H1 (cell line): Measurements from ENCODE around the gene PTPRD. TPM values are rescaled to one million over a fixed set of nuclear protein-coding genes. Genes with fewer than 3 reads are reported as not detected.

Source experiments
- CTCF ChIA-PET: fragments of 300-600 bp; sonication (Branson Sonifier 250); formaldehyde crosslinking; loops from one replicate; lab custom pipeline; 2021; ENCODE audit not compliant: partially characterized antibody; lab: Charles Lee
- POLR2A ChIA-PET: fragments of 300-600 bp; sonication (Branson Sonifier 250); formaldehyde crosslinking; loops from one replicate; lab custom pipeline; 2021; ENCODE audit warnings: inconsistent platforms; ENCODE audit not compliant: partially characterized antibody; lab: Charles Lee
- DNase-seq, 2 experiments: peaks; one replicate each; pipeline versions ENCODE4 v3.0.0 to v3.0.0-alpha.2; 2010 to 2022; ENCODE audit warnings: low spot score in 2 of 2, low read depth in 1 of 2, mixed read lengths in 1 of 2
- FAIRE-seq: peaks from 2 replicates; lab custom pipeline; 2011; peaks lifted over from hg19 to GRCh38; lab: Jason Lieb, UNC
- H2AFZ ChIP-seq: 2 replicates; pipeline ENCODE4 v1.8.1; 2012; ENCODE audit warnings: low read length, inconsistent platforms
- H2AK5ac ChIP-seq: 2 replicates; pipeline ENCODE4 v1.6.1; 2013; ENCODE audit warnings: low read depth, low read length
- H2BK120ac ChIP-seq: replicated peaks from 2 replicates; pipeline ENCODE3; 2013; ENCODE audit warnings: low read depth, low read length, inconsistent platforms
- H2BK12ac ChIP-seq: 2 replicates; pipeline ENCODE4 v1.6.1; 2013; ENCODE audit warnings: low read depth, low read length
- H2BK15ac ChIP-seq: 2 replicates; pipeline ENCODE4 v1.6.1; 2013; ENCODE audit warnings: low read length
- H2BK20ac ChIP-seq: 2 replicates; pipeline ENCODE4 v1.6.1; 2013; ENCODE audit warnings: low read length
- H2BK5ac ChIP-seq: 2 replicates; pipeline ENCODE4 v1.6.1; 2013; ENCODE audit warnings: low read depth, low read length
- H3K14ac ChIP-seq: 2 replicates; pipeline ENCODE4 v1.6.1; 2013; ENCODE audit warnings: inconsistent platforms; ENCODE audit not compliant: insufficient read length
- H3K18ac ChIP-seq: 2 replicates; pipeline ENCODE4 v1.6.1; 2013; ENCODE audit warnings: low read length; ENCODE audit errors: extremely low read depth
- H3K23ac ChIP-seq: 2 replicates; pipeline ENCODE4 v1.6.1; 2013; ENCODE audit warnings: inconsistent platforms; ENCODE audit not compliant: insufficient read length
- H3K23me2 ChIP-seq: 2 replicates; pipeline ENCODE4 v1.6.1; 2013; ENCODE audit warnings: low read depth, low read length
- H3K27ac ChIP-seq: 2 replicates; pipeline ENCODE4 v1.6.1; 2011; ENCODE audit warnings: low read depth, low read length, inconsistent platforms
- H3K27me3 ChIP-seq, 4 experiments: replicated peaks in 1 of 4; 1 replicate in 1 of 4; 2 replicates in 3 of 4; pipeline versions ENCODE4 v1.6.1 to v1.8.1; 2011 to 2013; ENCODE audit warnings: low read length in 3 of 4, mild to moderate bottlenecking in 3 of 4, inconsistent platforms in 2 of 4, mixed read lengths in 2 of 4, moderate library complexity in 1 of 4; ENCODE audit not compliant: control insufficient read depth in 3 of 4, insufficient read depth in 3 of 4; ENCODE audit errors: extremely low read depth in 1 of 4
- H3K36me3 ChIP-seq, 4 experiments: 2 replicates each; pipeline versions ENCODE4 v1.6.1 to v1.8.1; 2011 to 2013; ENCODE audit warnings: mild to moderate bottlenecking in 4 of 4, low read length in 3 of 4, moderate library complexity in 2 of 4, control low read depth in 1 of 4, inconsistent platforms in 1 of 4; ENCODE audit not compliant: insufficient read depth in 4 of 4, control insufficient read depth in 2 of 4
- H3K4ac ChIP-seq: replicated peaks from 2 replicates; pipeline ENCODE3; 2013; ENCODE audit warnings: low read length, low read depth, mixed read lengths, inconsistent platforms; ENCODE audit not compliant: insufficient read length
- H3K4me1 ChIP-seq, 4 experiments: replicated peaks in 1 of 4; 1 replicate in 1 of 4; 2 replicates in 3 of 4; pipeline versions ENCODE4 v1.6.1 to v1.8.1; 2011 to 2013; ENCODE audit warnings: low read length in 3 of 4, inconsistent platforms in 2 of 4, mixed read lengths in 1 of 4; ENCODE audit not compliant: insufficient read depth in 4 of 4, control insufficient read depth in 3 of 4
- H3K4me2 ChIP-seq, 2 experiments: 2 replicates each; pipeline versions ENCODE4 v1.6.1 to v1.8.1; 2011 to 2013; ENCODE audit warnings: low read depth in 2 of 2, low read length in 2 of 2, control low read depth in 1 of 2, inconsistent platforms in 1 of 2, mild to moderate bottlenecking in 1 of 2; ENCODE audit not compliant: insufficient read depth in 1 of 2
- H3K4me3 ChIP-seq, 4 experiments: fragments of 200-600, 300-600 bp in 1 of 4; sonication (generic), shearing (Covaris generic), sonication (Bioruptor Twin) in 1 of 4; 2 replicates each; pipeline versions ENCODE4 v1.5.1 to v1.8.1; 2011 to 2016; ENCODE audit warnings: low read length in 4 of 4, low read depth in 3 of 4, control low read depth in 2 of 4, inconsistent platforms in 2 of 4, mild to moderate bottlenecking in 2 of 4, mixed read lengths in 1 of 4, moderate library complexity in 1 of 4; ENCODE audit not compliant: insufficient read depth in 2 of 4; ENCODE audit errors: extremely low read depth in 1 of 4
- H3K56ac ChIP-seq: replicated peaks from 2 replicates; pipeline ENCODE3; 2013; ENCODE audit warnings: low read depth, mild to moderate bottlenecking, mixed read lengths, low read length, inconsistent platforms; ENCODE audit not compliant: insufficient read length
- H3K79me1 ChIP-seq: 2 replicates; pipeline ENCODE4 v1.6.1; 2013; ENCODE audit warnings: low read depth, low read length, control low read depth
- H3K79me2 ChIP-seq, 2 experiments: 2 replicates each; pipeline versions ENCODE4 v1.6.1 to v1.8.1; 2012 to 2013; ENCODE audit warnings: low read length in 2 of 2, mild to moderate bottlenecking in 2 of 2, inconsistent platforms in 1 of 2; ENCODE audit not compliant: insufficient read depth in 2 of 2, control insufficient read depth in 1 of 2
- H3K9ac ChIP-seq, 4 experiments: replicated peaks in 1 of 4; 1 replicate in 1 of 4; 2 replicates in 3 of 4; pipeline versions ENCODE4 v1.6.1 to v1.8.1; 2011 to 2013; ENCODE audit warnings: low read depth in 3 of 4, low read length in 3 of 4, control low read depth in 2 of 4, mild to moderate bottlenecking in 2 of 4, moderate library complexity in 2 of 4, inconsistent platforms in 1 of 4; ENCODE audit errors: extremely low read depth in 1 of 4
- H3K9me3 ChIP-seq, 2 experiments: 2 replicates each; pipeline versions ENCODE4 v1.6.1 to v1.8.1; 2012 to 2013; ENCODE audit warnings: mild to moderate bottlenecking in 2 of 2, moderate library complexity in 2 of 2, control low read depth in 1 of 2, inconsistent platforms in 1 of 2, low read depth in 1 of 2, low read length in 1 of 2, mixed read lengths in 1 of 2; ENCODE audit not compliant: insufficient read depth in 2 of 2
- H4K20me1 ChIP-seq, 2 experiments: replicated peaks in 1 of 2; 2 replicates each; pipeline versions ENCODE3 to v1.8.1; 2011 to 2013; ENCODE audit warnings: inconsistent platforms in 2 of 2, low read length in 2 of 2, mild to moderate bottlenecking in 1 of 2; ENCODE audit not compliant: insufficient read depth in 2 of 2, control insufficient read depth in 1 of 2
- H4K5ac ChIP-seq: 2 replicates; pipeline ENCODE4 v1.6.1; 2013; ENCODE audit warnings: low read length, low read depth, mixed read lengths, inconsistent platforms; ENCODE audit not compliant: insufficient read length
- H4K8ac ChIP-seq: 2 replicates; pipeline ENCODE4 v1.8.0; 2013; ENCODE audit warnings: mild to moderate bottlenecking, moderate library complexity, low read length, inconsistent platforms; ENCODE audit not compliant: insufficient read depth; ENCODE audit errors: extremely low read depth
- H4K91ac ChIP-seq: replicated peaks from 2 replicates; pipeline ENCODE3; 2013; ENCODE audit warnings: low read length, mixed read lengths, inconsistent platforms; ENCODE audit not compliant: insufficient read length
- BACH1 ChIP-seq: IDR thresholded peaks from 2 replicates; pipeline ENCODE4 v1.6.1; 2012; ENCODE audit warnings: low read length, improper control_type of control experiment
- EZH2 ChIP-seq: fragments of 200-600 bp; sonication (generic); IDR thresholded peaks from 2 replicates; pipeline ENCODE4 v1.7.1; 2012; ENCODE audit warnings: low read depth, mild to moderate bottlenecking, moderate library complexity, low read length, inconsistent platforms; ENCODE audit not compliant: severe bottlenecking
- HDAC6 ChIP-seq: IDR thresholded peaks from one replicate; pipeline ENCODE4 v1.7.1; 2012; ENCODE audit warnings: low read depth, mild to moderate bottlenecking, inconsistent platforms, low read length, moderate library complexity
- JUN ChIP-seq: IDR thresholded peaks from 2 replicates; pipeline ENCODE4 v1.6.1; 2011; ENCODE audit warnings: low read depth, mild to moderate bottlenecking, improper control_type of control experiment, low read length
- KDM1A ChIP-seq: fragments of 200-600, 300-600 bp; sonication (generic); IDR thresholded peaks from 2 replicates; pipeline ENCODE4 v1.7.1; 2016; ENCODE audit warnings: mild to moderate bottlenecking, low read length, borderline replicate concordance
- KDM5A ChIP-seq: fragments of 200-600 bp; IDR thresholded peaks from 2 replicates; pipeline ENCODE4 v1.7.1; 2012; ENCODE audit warnings: mild to moderate bottlenecking, low read length, inconsistent platforms, mixed read lengths
- SRF ChIP-seq: IDR thresholded peaks from 2 replicates; pipeline ENCODE4 v1.6.1; 2011; ENCODE audit warnings: mild to moderate bottlenecking, low read depth, low read length, moderate library complexity
- WGBS, 2 experiments: shearing (Covaris generic) in 1 of 2; methylation state at CpG; one replicate each; pipeline versions ENCODE4 v1.1.6 to v1.1.7; 2013 to 2015; ENCODE audit warnings: low lambda C conversion rate in 2 of 2, mixed read lengths in 2 of 2, inconsistent platforms in 1 of 2, low coverage in 1 of 2, missing lambda C conversion rate in 1 of 2; ENCODE audit not compliant: insufficient replicate concordance in 2 of 2, insufficient coverage in 1 of 2, insufficient read length in 1 of 2; ENCODE audit errors: extremely low coverage in 1 of 2, missing lambda C conversion rate in 1 of 2; 5-methylcytosine and 5-hydroxymethylcytosine counted together
- polyA plus RNA-seq, 7 experiments: library from polyadenylated mRNA; depleted of rRNA in 3 of 7; stranded (reverse) in 5 of 7; unstranded in 2 of 7; fragments of >200 nt in 5 of 7; fragments of 200-250 nt in 2 of 7; gene quantifications; 1 replicate in 5 of 7; 2 replicates in 1 of 7; 4 replicates in 1 of 7; pipeline versions ENCODE4 v1.2.1 to v1.2.3, GENCODE V29; 2011 to 2013; ENCODE audit warnings: missing spikeins in 2 of 7, mixed read lengths in 2 of 7
- total RNA-seq: library from RNA; stranded (reverse); fragmentation: NEBNext Ultra II Directional; extraction: Animal tissue kit (Norgen Biotek cat#: 25700); gene quantifications from 2 replicates; pipeline ENCODE4 v1.2.1, GENCODE V29; 2021

The PTPRD gene
- total and polyA plus RNA-seq, 2 of the 8 experiments (the other 6 are each of a cell fraction or from before 2014, with no cell fraction given) = 17.2 to 77.0 TPM

DNA sequence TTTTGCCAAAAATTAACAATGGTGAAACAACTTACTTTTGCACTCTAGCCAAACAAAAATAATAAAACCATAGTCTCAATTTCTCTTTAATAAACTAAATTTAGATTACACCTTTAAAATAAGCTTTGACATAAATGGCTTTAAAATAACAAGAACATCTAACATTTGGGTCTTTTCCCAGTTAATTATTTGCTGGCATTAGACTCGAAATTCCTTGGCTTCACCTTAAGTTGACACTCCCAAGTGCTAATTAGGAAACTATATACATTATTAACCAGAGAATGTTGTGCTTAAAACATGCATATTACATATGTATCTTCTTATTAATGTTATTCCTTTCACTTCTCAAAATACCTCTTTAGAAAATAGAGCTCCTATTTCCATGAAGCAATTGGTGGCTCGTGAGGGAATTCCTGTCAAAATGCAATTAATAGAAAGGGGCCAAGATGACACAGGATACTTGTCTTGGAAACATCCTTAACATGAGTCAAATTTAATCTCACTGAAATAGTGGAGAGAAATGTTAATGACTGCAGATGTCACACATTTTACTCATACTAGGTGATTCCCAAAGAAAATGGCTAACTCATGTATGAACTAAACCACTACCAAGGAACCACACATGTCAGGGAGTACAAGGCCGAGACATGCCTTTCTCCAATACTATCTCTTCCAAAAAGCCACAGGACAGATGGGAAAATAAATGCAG lies 1880.3 kb downstream of the PTPRD start:
- WGBS, 2 experiments = 85% methylated on average over 3 of the region's 3 CpGs; no CpG with 5 or more reads in 1 of the 2 experiments
- H3K27me3 ChIP-seq = no peaks in the 10 kb centered on the region
- no peak overlapping the region; the same call in 1 of the 2 replicates for H2BK12ac ChIP-seq
- no peak overlapping the region for H2AK5ac ChIP-seq
- no peak overlapping the region for H3K56ac ChIP-seq
- CTCF ChIA-PET = interaction anchor here (0.8 kb wide), 1 partner anchor 8 kb away, joined by 3 read pairs; no protein-coding TSS in a partner anchor
- no peak overlapping the region for H4K5ac ChIP-seq
- no peak overlapping the region for H4K91ac ChIP-seq
- H2AFZ ChIP-seq = no peak overlapping the region
- no peaks in the 10 kb centered on the region for H3K36me3 ChIP-seq
- H3K4me3 ChIP-seq = no peak overlapping the region
- no peak overlapping the region for H3K4ac ChIP-seq
- no peaks in the 10 kb centered on the region; the same call in 1 of the 2 replicates for H3K79me1 ChIP-seq
- H3K23me2 ChIP-seq = no peaks in the 10 kb centered on the region
- H2BK120ac ChIP-seq = no peak overlapping the region
- no peak overlapping the region for H3K9ac ChIP-seq
- no peak overlapping the region for H3K4me2 ChIP-seq
- H3K79me2 ChIP-seq = no peaks in the 10 kb centered on the region; a peak in 1 of 4 replicates
- POLR2A ChIA-PET = no interaction called here
- no peak overlapping the region for H3K23ac ChIP-seq
- FAIRE-seq (no peak), DNase-seq (no peak)
- no peaks in the 10 kb centered on the region for H4K20me1 ChIP-seq
- H3K9me3 ChIP-seq = no peaks in the 10 kb centered on the region
- no peak overlapping the region for H3K27ac ChIP-seq
- H2BK15ac ChIP-seq = no peak overlapping the region
- no peak overlapping the region for H3K18ac ChIP-seq
- H2BK20ac ChIP-seq = no peak overlapping the region
- TF ChIP-seq KDM5A = no peak
- no peak for TF ChIP-seq EZH2
- no peak for TF ChIP-seq HDAC6
- no peak for TF ChIP-seq SRF
- TF ChIP-seq BACH1 = no peak
- TF ChIP-seq KDM1A = no peak
- no peak for TF ChIP-seq JUN
- H3K4me1 ChIP-seq = peaks cover 0 to 14% (median 10%) of the 10 kb centered on the region in 4 experiments; a peak in 5 of 7 replicates
- H4K8ac ChIP-seq = no peak overlapping the region
- H3K14ac ChIP-seq = no peak overlapping the region
- no peak overlapping the region for H2BK5ac ChIP-seq
